ENCODE data around the gene ZBTB25. TPM values are rescaled to one million over a fixed set of nuclear protein-coding genes. Genes with fewer than 3 reads are reported as not detected.

The ZBTB25 gene
- total RNA-seq, 2 experiments from 2014 or later, result 56.8 to 58.1 TPM

DNA sequence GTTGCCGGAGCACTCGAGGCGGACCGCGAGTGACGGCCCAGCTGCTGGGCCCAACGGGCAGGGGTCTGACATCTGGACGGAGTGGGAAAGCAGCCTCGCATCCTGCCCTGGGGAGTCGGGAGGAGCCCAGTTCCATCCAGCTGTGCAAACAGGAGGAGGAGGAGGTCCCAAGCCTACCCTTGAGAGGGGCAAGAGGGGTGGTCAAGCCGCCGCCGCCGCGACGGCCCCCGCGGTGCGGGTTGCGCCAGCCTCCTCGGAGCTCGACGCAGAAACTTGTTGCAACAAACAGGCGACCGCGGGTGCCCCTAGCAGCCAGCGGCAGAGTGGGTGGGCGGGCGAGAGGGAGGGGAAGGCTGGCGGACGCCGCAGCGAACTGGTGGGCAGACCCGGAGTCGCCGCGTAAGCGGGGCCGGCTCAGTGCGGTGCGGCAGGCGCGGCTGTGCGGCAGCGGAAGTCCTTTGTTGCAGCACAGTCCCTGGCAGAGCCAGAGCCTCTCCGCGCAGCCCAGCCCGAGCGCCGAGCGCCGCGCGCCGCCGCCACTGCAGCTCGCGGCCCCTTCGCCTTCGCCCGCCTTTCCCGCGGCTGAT, 765 bp upstream of the ZBTB25 start, which contains the start of gene ZBTB1:
ZBTB1 (plus strand) TSS at position 461 of the 587 bp plus-strand sequence. CDS start 16,735 bp downstream, outside the sequence.
- H3K4me1 Mint-ChIP-seq (ENCODE audit: low read depth), result peaks cover 78% of the 10 kb centered on the region
- Histone ChIP-seq H3K36me3 (ENCODE audit: insufficient read depth, low read length) (no peaks in the 10 kb centered on the region), H3K27me3 (ENCODE audit: control insufficient read depth in 1 of 2, insufficient read depth in 2 of 2, low read length in 2 of 2) (no peaks in the 10 kb centered on the region), H3K4me1 (ENCODE audit: insufficient read depth, low read length) (peaks cover 60% of the 10 kb centered on the region), H3K9me3 (ENCODE audit: control insufficient read depth in 1 of 2, insufficient read depth in 1 of 2, low read length in 2 of 2) (no peaks in the 10 kb centered on the region), H3K4me3 (ENCODE audit: low read length) (peak within 1 kb of the TSS; percentile 96), H3K27ac (ENCODE audit: low read depth in 1 of 2, low read length in 2 of 2) (peak within 1 kb of the TSS; percentile 100)
- CTCF ChIA-PET, result interaction anchor here (1.9 to 2.2 kb wide), 2 partner anchors 8 to 36 kb away, joined by 4 to 9 read pairs; partner anchors contain the start of gene HSPA2
- POLR2A ChIA-PET, result interaction anchor here (0.6 to 6.5 kb wide), 23 partner anchors 9 to 863 kb away, joined by 3 to 112 read pairs (median 5); partner anchors contain the start of genes AKAP5, CHURC1, HSPA2 and MTHFD1
- ATAC-seq (ENCODE audit: poor library complexity) (peak; percentile 38), DNase-seq (peak; percentile 69 to 94 (median 82))
- no peaks in the 10 kb centered on the region for H3K9me3 Mint-ChIP-seq
- peak within 1 kb of the TSS; percentile 100 for H3K4me3 Mint-ChIP-seq
- intact Hi-C loops (cut with DNase I, micrococcal nuclease), result loop anchor here (5.0 to 10.0 kb wide), 5 partner anchors 117 to 860 kb away; partner anchors contain the start of genes MAX (in 2 of the 2), MTHFD1 (in 2 of the 2), WDR89 (in 2 of the 2) and CHURC1 (in 1 of the 2)
- H3K27ac Mint-ChIP-seq, result peak within 1 kb of the TSS; percentile 100
- H3K36me3 Mint-ChIP-seq (ENCODE audit: low read depth), result peaks cover 55% of the 10 kb centered on the region
- peaks cover 4% of the 10 kb centered on the region for H3K27me3 Mint-ChIP-seq
- TF ChIP-seq, protein P1, sequence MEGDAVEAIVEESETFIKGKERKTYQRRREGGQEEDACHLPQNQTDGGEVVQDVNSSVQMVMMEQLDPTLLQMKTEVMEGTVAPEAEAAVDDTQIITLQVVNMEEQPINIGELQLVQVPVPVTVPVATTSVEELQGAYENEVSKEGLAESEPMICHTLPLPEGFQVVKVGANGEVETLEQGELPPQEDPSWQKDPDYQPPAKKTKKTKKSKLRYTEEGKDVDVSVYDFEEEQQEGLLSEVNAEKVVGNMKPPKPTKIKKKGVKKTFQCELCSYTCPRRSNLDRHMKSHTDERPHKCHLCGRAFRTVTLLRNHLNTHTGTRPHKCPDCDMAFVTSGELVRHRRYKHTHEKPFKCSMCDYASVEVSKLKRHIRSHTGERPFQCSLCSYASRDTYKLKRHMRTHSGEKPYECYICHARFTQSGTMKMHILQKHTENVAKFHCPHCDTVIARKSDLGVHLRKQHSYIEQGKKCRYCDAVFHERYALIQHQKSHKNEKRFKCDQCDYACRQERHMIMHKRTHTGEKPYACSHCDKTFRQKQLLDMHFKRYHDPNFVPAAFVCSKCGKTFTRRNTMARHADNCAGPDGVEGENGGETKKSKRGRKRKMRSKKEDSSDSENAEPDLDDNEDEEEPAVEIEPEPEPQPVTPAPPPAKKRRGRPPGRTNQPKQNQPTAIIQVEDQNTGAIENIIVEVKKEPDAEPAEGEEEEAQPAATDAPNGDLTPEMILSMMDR (IDR thresholded peaks at IDR 0.05), result no peak

DNA sequence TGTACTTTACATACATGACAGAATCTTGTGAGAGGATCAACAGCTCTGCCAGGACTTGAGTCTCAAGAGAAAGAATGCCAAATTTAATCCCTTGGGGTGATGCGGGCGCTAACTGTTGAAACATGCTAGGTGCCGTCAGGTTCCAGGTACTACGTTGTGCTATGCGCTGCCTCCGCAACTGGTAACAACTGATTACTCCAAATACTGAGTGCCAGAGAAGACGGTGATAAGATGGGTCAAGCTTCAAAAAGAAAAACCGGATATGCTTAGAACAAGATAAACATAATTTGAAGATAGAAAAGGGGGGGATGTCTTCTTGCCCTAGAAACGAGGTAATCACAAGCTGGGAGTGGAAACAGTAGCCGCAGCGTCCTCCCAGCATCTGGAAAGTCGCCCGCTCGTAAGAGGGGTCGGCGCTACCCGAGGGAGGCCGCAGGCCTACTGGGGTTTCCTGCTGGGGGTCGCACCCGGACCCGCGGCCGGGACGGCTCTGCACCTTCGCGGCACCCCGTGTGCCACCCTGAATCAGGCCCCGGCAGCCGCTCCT, 678 bp downstream of the ZBTB25 start:
- Histone ChIP-seq H3K4me1 (ENCODE audit: insufficient read depth, low read length) (peaks cover 58% of the 10 kb centered on the region), H3K27me3 (ENCODE audit: control insufficient read depth in 1 of 2, insufficient read depth in 2 of 2, low read length in 2 of 2) (no peaks in the 10 kb centered on the region), H3K9me3 (ENCODE audit: control insufficient read depth in 1 of 2, insufficient read depth in 1 of 2, low read length in 2 of 2) (no peaks in the 10 kb centered on the region), H3K36me3 (ENCODE audit: insufficient read depth, low read length) (peaks cover 8% of the 10 kb centered on the region), H3K4me3 (ENCODE audit: low read length) (peak overlapping the region; percentile 96), H3K27ac (ENCODE audit: low read depth in 1 of 2, low read length in 2 of 2) (peak overlapping the region; percentile 98 to 100)
- POLR2A ChIA-PET, result interaction anchor here (0.6 to 6.5 kb wide), 21 partner anchors 7 to 860 kb away, joined by 3 to 112 read pairs (median 7); partner anchors contain the start of genes AKAP5, CHURC1, HSPA2 and MTHFD1
- CTCF ChIA-PET, result interaction anchor here (1.0 to 3.2 kb wide), 5 partner anchors 8 to 73 kb away, joined by 3 to 44 read pairs (median 8); no protein-coding TSS in a partner anchor
- Mint-ChIP-seq H3K4me1 (ENCODE audit: low read depth) (peaks cover 72% of the 10 kb centered on the region), H3K36me3 (ENCODE audit: low read depth) (peaks cover 58% of the 10 kb centered on the region), H3K27ac (peak overlapping the region; percentile 100), H3K9me3 (no peaks in the 10 kb centered on the region), H3K4me3 (peak overlapping the region; percentile 100), H3K27me3 (peaks cover 4% of the 10 kb centered on the region)
- ATAC-seq (ENCODE audit: poor library complexity) (no peak), DNase-seq (peak in 11 of 14 experiments; percentile 15 to 60 (median 23))
- intact Hi-C loops (cut with DNase I, micrococcal nuclease), result loop anchor here (1.0 to 10.0 kb wide), 7 partner anchors 8 to 858 kb away; partner anchors contain the start of genes MAX (in 2 of the 2), MTHFD1 (in 2 of the 2), WDR89 (in 2 of the 2) and CHURC1 (in 1 of the 2)
- TF ChIP-seq, protein P1 (IDR thresholded peaks at IDR 0.05), result no peak

DNA sequence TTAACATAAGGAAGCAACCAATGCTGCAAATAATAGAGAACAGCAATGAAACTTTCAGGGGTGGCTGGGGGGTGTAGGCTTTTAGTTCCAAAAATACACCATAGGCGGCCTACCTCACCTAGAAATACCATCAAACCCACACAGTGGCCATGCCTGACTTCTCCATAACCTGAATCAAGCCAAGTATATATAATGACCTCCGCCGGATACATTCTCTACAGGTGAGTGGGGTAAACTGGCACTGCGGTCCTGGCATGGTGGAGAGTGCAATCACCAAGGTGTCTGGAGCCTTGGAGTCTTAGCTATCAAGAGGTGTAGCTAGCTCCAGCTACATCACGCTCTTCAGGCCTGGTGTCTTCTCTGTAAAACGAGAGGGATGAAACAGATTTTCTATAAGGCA, 1.2 kb downstream of the ZBTB25 start:
- peak in 9 of 14 experiments; percentile 7 to 67 (median 20) for DNase-seq
- Mint-ChIP-seq H3K9me3 (no peaks in the 10 kb centered on the region), H3K4me1 (ENCODE audit: low read depth) (peaks cover 72% of the 10 kb centered on the region), H3K36me3 (ENCODE audit: low read depth) (peaks cover 63% of the 10 kb centered on the region), H3K4me3 (peak overlapping the region; percentile 100), H3K27ac (peak overlapping the region; percentile 100), H3K27me3 (peaks cover 4% of the 10 kb centered on the region)
- POLR2A ChIA-PET, result interaction anchor here (0.6 to 6.5 kb wide), 18 partner anchors 9 to 860 kb away, joined by 3 to 112 read pairs (median 7); partner anchors contain the start of genes AKAP5, CHURC1, HSPA2 and MTHFD1
- ATAC-seq (ENCODE audit: poor library complexity), result no peak
- Histone ChIP-seq H3K9me3 (ENCODE audit: control insufficient read depth in 1 of 2, insufficient read depth in 1 of 2, low read length in 2 of 2) (no peaks in the 10 kb centered on the region), H3K27me3 (ENCODE audit: control insufficient read depth in 1 of 2, insufficient read depth in 2 of 2, low read length in 2 of 2) (no peaks in the 10 kb centered on the region), H3K4me1 (ENCODE audit: insufficient read depth, low read length) (peaks cover 53% of the 10 kb centered on the region), H3K4me3 (ENCODE audit: low read length) (peak overlapping the region; percentile 96), H3K27ac (ENCODE audit: low read depth in 1 of 2, low read length in 2 of 2) (peak overlapping the region; percentile 98 to 100), H3K36me3 (ENCODE audit: insufficient read depth, low read length) (peaks cover 13% of the 10 kb centered on the region)
- CTCF ChIA-PET, result interaction anchor here (1.0 to 3.2 kb wide), 5 partner anchors 9 to 72 kb away, joined by 3 to 44 read pairs (median 8); no protein-coding TSS in a partner anchor
- TF ChIP-seq, protein P1 (IDR thresholded peaks at IDR 0.05), result no peak
- intact Hi-C loops (cut with DNase I, micrococcal nuclease), result loop anchor here (1.0 to 10.0 kb wide), 7 partner anchors 9 to 858 kb away; partner anchors contain the start of genes MAX (in 2 of the 2), MTHFD1 (in 2 of the 2), WDR89 (in 2 of the 2) and CHURC1 (in 1 of the 2)

All from CD4-positive, alpha-beta T cell (primary cell).